Measurements from ENCODE around the gene UBE2C.

DNA sequence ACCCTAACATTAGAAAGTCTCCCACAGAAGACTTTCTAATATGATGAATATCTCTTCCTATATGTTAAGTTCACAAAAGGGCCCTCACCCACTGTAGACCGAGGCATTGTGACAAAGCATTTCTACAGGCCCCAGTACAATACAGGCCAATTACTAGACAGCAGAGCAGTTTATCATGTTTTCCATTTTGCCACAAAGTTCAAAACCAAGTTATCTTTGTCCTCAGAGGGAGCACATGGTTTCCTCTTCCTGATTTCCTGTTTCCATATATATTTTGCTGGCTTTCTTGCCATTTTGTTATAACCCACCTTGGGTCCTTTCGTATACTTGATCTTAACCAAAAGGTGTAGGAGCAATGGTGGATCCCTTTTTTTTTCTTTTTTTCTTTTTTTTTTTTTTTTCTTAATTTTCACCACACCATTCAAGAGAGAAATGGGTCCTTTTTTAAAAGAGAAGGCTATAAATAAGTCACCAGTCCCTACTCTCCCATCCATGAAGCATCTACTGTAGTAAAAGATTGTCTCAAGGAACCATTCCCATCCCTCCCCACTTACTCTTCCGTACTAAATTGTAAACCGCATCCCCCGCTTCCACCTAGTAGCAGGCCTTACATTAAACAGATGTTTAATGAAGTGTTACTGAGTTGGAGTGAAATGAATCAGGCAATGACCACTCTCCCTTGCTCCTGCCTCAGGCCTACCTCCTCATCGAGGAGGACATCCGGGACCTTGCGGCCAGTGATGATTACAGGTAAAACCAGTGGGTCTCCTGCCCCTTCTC is 2.1 kb upstream of the UBE2C start:
- no peak for TF ChIP-seq POLR2AphosphoS5 (IDR thresholded peaks at IDR 0.05; ENCODE audit: low read depth, low read length)
- TF ChIP-seq REST (IDR thresholded peaks at IDR 0.05; ENCODE audit: insufficient read depth in 1 of 2, low read depth in 2 of 2, low read length in 2 of 2) = no peak
